Tibial artery (tissue), 4 donors: ENCODE results near the gene IGF2BP3.

Experiments used
- DNase-seq, 2 donors: peaks; one replicate each; pipeline ENCODE4 v3.0.0-alpha.2; 2019
- H3K27ac ChIP-seq, 2 donors: fragments of 200-600 bp; sonication (generic) in 1 of 2; 1 replicate in 1 of 2; 2 replicates in 1 of 2; pipeline ENCODE4 v1.5.1; 2018 to 2019; ENCODE audit warnings: mild to moderate bottlenecking in 1 of 2
- H3K27me3 ChIP-seq, 2 donors: fragments of 200-600 bp; sonication (generic) in 1 of 2; one replicate each; pipeline versions ENCODE4 v1.5.1 to v1.6.0; 2016 to 2019
- H3K36me3 ChIP-seq, 3 donors: fragments of 200-600 bp; sonication (generic) in 2 of 3; one replicate each; pipeline ENCODE4 v1.5.1; 2016 to 2019; ENCODE audit warnings: mild to moderate bottlenecking in 2 of 3
- H3K4me1 ChIP-seq, 4 donors: fragments of 200-600 bp; sonication (generic) in 2 of 4; 1 replicate in 3 of 4; 2 replicates in 1 of 4; pipeline ENCODE4 v1.5.1; 2016 to 2019
- H3K4me3 ChIP-seq, 2 donors: fragments of 200-600 bp; sonication (generic) in 1 of 2; 1 replicate in 1 of 2; 2 replicates in 1 of 2; pipeline ENCODE4 v1.5.1; 2018 to 2019; ENCODE audit warnings: mild to moderate bottlenecking in 2 of 2
- H3K9me3 ChIP-seq, 3 donors: fragments of 200-600 bp; sonication (generic) in 1 of 3; one replicate each; pipeline ENCODE4 v1.5.1; 2016 to 2019
- CTCF ChIP-seq, 2 experiments: fragments of 200-600 bp in 1 of 2; fragments of 450-650 bp in 1 of 2; IDR thresholded peaks; one replicate each; pipeline ENCODE4 v1.5.1; 2017 to 2019; ENCODE audit warnings: antibody characterized with exemption in 2 of 2, mild to moderate bottlenecking in 1 of 2, moderate library complexity in 1 of 2
- intact Hi-C: fragments of 100-400 bp; cut with DNase I; formaldehyde crosslinking; loops from one replicate; pipeline ENCODE4 v1.15.0; 2023; ENCODE audit warnings: low total_unique reads

IGF2BP3 gene

DNA sequence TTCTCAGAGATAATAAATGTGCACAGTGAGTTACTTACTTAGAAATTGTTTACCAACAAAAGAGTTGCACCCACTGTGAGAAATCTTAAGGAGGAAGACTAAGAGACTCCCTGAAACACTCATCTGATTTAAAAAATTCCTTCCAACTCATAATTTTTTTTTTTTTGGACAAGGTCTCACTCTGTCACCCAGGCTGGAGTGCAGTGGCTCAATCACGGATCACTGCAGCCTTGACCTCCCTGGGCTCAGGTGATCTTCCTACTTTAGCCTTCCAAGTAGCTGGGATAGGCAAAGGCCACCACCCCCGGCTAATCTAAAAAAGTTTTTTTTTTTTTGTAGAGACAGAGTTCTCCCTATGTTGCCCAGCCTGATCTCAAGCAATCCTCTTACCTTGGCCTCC lies 135.2 kb downstream of the IGF2BP3 start:
- Histone ChIP-seq H3K36me3 (no peaks in the 10 kb centered on the region), H3K27ac (no peak overlapping the region), H3K9me3 (no peaks in the 10 kb centered on the region), H3K27me3 (peaks cover 0 to 3% of the 10 kb centered on the region in 2 donors), H3K4me1 (peaks cover 0 to 16% (median 3%) of the 10 kb centered on the region in 4 donors), H3K4me3 (no peak overlapping the region)
- no peak for DNase-seq
- intact Hi-C loops = no loop called here
- no peak for TF ChIP-seq CTCF (IDR thresholded peaks at IDR 0.05)

GRCh38 chr7:23334482-23335056 lies 135.7 kb downstream of the IGF2BP3 start:
- Histone ChIP-seq H3K27me3 (peaks cover 0 to 3% of the 10 kb centered on the region in 2 donors), H3K4me1 (peaks cover 0 to 16% (median 3%) of the 10 kb centered on the region in 4 donors), H3K9me3 (no peaks in the 10 kb centered on the region), H3K4me3 (no peak overlapping the region), H3K36me3 (no peaks in the 10 kb centered on the region), H3K27ac (no peak overlapping the region)
- DNase-seq = no peak
- intact Hi-C loops = no loop called here
- TF ChIP-seq CTCF (IDR thresholded peaks at IDR 0.05) = no peak

GRCh38 chr7:23333671-23334246 lies 136.5 kb downstream of the IGF2BP3 start:
- H3K4me3 ChIP-seq = no peak overlapping the region
- H3K27me3 ChIP-seq = peaks cover 0 to 3% of the 10 kb centered on the region in 2 donors
- no peak for TF ChIP-seq CTCF (IDR thresholded peaks at IDR 0.05)
- intact Hi-C loops = no loop called here
- H3K4me1 ChIP-seq = peaks cover 0 to 16% (median 3%) of the 10 kb centered on the region in 4 donors
- H3K27ac ChIP-seq = no peak overlapping the region
- no peaks in the 10 kb centered on the region for H3K36me3 ChIP-seq
- no peaks in the 10 kb centered on the region for H3K9me3 ChIP-seq
- peak in 1 of 2 donors; percentile 25 for DNase-seq

GRCh38 chr7:23332910-23333612 lies 137.2 kb downstream of the IGF2BP3 start:
- intact Hi-C loops = no loop called here
- H3K27me3 ChIP-seq = peaks cover 0 to 3% of the 10 kb centered on the region in 2 donors
- H3K27ac ChIP-seq = no peak overlapping the region
- peaks cover 0 to 16% (median 3%) of the 10 kb centered on the region in 4 donors for H3K4me1 ChIP-seq
- no peaks in the 10 kb centered on the region for H3K9me3 ChIP-seq
- no peak for DNase-seq
- no peak for TF ChIP-seq CTCF (IDR thresholded peaks at IDR 0.05)
- H3K4me3 ChIP-seq = no peak overlapping the region
- no peaks in the 10 kb centered on the region for H3K36me3 ChIP-seq

GRCh38 chr7:23332193-23332592 lies 138.1 kb downstream of the IGF2BP3 start:
- no peaks in the 10 kb centered on the region for H3K36me3 ChIP-seq
- H3K27ac ChIP-seq = no peak overlapping the region
- H3K4me1 ChIP-seq = peaks cover 0 to 16% (median 3%) of the 10 kb centered on the region in 4 donors
- no peak for DNase-seq
- TF ChIP-seq CTCF (IDR thresholded peaks at IDR 0.05) = no peak
- no peaks in the 10 kb centered on the region for H3K27me3 ChIP-seq
- H3K4me3 ChIP-seq = no peak overlapping the region
- intact Hi-C loops = no loop called here
- no peaks in the 10 kb centered on the region for H3K9me3 ChIP-seq
